AG04449 (cell line): ENCODE data around the gene AOC2.
A peak's percentile ranks its signal among the peaks of the same experiment; 100 is the strongest.
"Not testable (repeated sequence)": the region's sequence is repeated elsewhere in the genome, so short reads cannot be mapped to it uniquely, and the experiment has no call there.

Experiments used
- CTCF ChIA-PET: fragments of 350-600 bp; formaldehyde crosslinking; extraction: SDS; loops from one replicate; lab custom pipeline; 2021; ENCODE audit warnings: antibody characterized with exemption; lab: Yijun Ruan, JAX
- POLR2A ChIA-PET: fragments of 400-600, 350-600 bp; formaldehyde crosslinking; extraction: SDS; loops from one replicate; lab custom pipeline; 2020; ENCODE audit warnings: antibody characterized with exemption, inconsistent platforms; lab: Yijun Ruan, JAX
- DNase-seq: peaks from one replicate; pipeline ENCODE4 v3.0.0-alpha.2; 2010; ENCODE audit warnings: low read depth, low spot score
- H3K4me3 ChIP-seq: 2 replicates; pipeline ENCODE4 v1.5.1; 2011; ENCODE audit warnings: low read depth, mild to moderate bottlenecking, control low read depth, low read length
- CTCF ChIP-seq: IDR thresholded peaks from one replicate; pipeline ENCODE4 v1.5.1; 2011; ENCODE audit warnings: mild to moderate bottlenecking, moderate library complexity, low read length, control low read depth, inconsistent platforms; ENCODE audit not compliant: insufficient read depth; ENCODE audit errors: missing control alignments

Gene AOC2

DNA sequence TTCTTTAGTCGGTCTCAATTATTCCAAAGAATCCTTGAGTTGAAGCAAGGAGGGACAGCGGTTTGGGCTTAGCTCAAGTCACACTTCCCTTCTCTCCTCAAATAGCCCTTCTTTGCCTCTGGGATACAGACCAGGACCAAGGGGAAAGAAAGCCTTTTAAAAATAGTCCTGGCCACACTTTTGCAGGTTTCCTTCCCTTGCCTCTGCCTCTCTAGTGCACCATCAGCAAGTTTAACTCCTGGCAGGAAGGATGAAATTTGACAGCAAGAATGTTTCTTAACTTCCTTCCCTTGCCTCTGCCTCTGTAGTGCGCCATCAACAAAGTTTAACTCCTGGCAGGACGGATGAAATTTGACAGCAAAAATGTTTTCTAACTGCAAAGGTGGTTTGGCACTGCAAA, 49.0 kb downstream of the AOC2 start:
- no peak for DNase-seq
- H3K4me3 ChIP-seq: no peak overlapping the region
- no peak for TF ChIP-seq CTCF
- CTCF ChIA-PET: interaction anchor here (1.6 kb wide), 1 partner anchor 36 kb away, joined by 4 read pairs; no protein-coding TSS in a partner anchor
- POLR2A ChIA-PET: no interaction called here

DNA sequence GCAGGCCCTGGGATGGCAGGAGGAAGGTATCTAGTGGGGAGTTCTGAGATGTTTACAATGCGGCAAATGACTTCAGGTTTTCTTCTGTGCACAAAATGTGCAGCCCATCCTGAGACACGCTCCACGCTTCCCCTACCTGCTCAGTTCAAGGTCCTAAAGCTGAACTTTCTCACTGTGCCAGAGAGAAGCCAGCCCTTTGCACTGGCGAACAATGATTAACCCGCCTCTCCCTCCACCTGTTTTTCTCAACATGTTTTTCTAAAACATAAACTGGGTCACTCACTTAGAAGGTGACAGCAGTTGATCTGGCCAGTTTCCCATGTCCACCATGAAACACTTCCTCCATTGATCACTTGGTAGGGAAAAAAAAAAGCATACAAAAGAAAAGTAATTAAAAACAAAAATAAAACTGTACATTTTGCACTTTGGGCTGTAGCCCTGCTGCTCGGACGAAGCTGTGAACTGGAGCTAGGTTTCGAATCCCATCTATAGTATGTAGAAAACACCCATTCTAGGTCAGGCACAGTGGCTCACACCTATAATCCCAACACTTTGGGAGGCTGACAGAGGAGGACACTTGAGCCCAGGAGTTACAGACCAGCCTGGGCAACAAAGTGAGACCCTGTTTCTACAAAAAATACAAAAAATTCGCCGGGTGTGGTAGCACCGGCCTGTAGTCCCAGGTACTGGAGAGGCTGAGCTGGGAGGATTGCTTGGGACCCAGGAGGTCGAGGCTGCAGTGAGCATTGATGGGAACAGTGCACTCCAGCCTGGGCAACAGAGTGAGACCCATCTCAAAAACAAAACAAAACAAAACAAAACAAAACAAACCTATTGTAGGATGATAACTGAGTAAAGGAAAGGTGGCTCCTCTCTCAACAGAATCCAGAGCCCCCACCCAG, 50.2 kb downstream of the AOC2 start:
- no peak overlapping the region for H3K4me3 ChIP-seq
- CTCF ChIA-PET: interaction anchor here (0.8 to 1.6 kb wide), 3 partner anchors 15 to 52 kb away, joined by 3 to 4 read pairs (median 4); no protein-coding TSS in a partner anchor
- DNase-seq: no peak
- POLR2A ChIA-PET: no interaction called here
- no peak for TF ChIP-seq CTCF

GRCh38 chr17:42895185-42895555, 50.8 kb downstream of the AOC2 start:
- peak; percentile 14 for DNase-seq
- TF ChIP-seq CTCF: no peak
- ChIA-PET POLR2A (no interaction called here), CTCF (interaction anchor here (0.8 to 1.3 kb wide), 2 partner anchors 15 to 52 kb away, joined by 3 to 4 read pairs; no protein-coding TSS in a partner anchor)
- H3K4me3 ChIP-seq: no peak overlapping the region

DNA sequence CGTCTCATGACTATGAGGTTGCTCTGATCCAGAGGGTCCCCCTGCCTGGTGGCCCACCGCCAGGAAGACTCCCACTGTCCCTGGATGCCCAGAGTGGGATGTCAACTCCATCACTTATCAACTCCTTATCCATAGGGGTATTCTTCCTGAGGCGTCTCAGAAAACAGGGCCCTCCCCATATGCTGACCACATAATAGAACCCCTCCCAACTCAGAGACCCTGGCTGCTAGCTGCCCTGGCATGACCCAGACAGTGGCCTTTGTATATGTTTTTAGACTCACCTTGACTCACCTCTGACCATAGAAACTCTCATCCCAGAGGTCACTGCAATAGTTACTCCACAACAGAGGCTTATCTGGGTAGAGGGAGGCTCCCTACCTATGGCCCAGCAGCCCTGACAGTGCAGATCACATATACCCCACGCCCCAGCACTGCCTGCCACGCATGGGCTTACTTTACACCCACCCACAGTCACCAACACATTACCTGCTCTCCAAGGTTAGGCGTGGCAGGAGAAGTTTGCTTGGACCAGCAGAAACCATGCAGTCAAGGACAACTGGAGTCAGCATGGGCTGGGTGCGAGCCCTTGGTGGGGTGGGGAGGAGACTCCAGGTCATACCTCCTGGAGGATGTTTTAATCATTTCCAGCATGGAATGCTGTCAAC, 53.9 kb downstream of the AOC2 start:
- ChIA-PET POLR2A (no interaction called here), CTCF (interaction anchor here (1.0 kb wide), 1 partner anchor 9 kb away, joined by 3 read pairs; no protein-coding TSS in a partner anchor)
- DNase-seq: no peak
- H3K4me3 ChIP-seq: no peak overlapping the region
- no peak for TF ChIP-seq CTCF

GRCh38 chr17:42899981-42900380, 55.6 kb downstream of the AOC2 start:
- H3K4me3 ChIP-seq, CTCF ChIA-PET, DNase-seq, POLR2A ChIA-PET: not testable (repeated sequence)
